Ammon's horn (tissue), 1 donor: Measurements from ENCODE around the gene TMF1.
A peak's percentile ranks its signal among the peaks of the same experiment; 100 is the strongest.

Source experiments
- DNase-seq: peaks from one replicate; pipeline ENCODE4 v3.0.0-alpha.2; 2016; ENCODE audit warnings: low spot score

Gene TMF1

GRCh38 chr3:69051756-69052471, at the start of gene TMF1:
TMF1 (minus strand) TSS chr3:69052333; CDS start chr3:69052086, 247 bp downstream.
- peak; percentile 99 for DNase-seq

- DNase-seq = no peak
Measured at GRCh38 chr3:69099576-69099975, 47.4 kb upstream of the TMF1 start.

- no peak for DNase-seq
Measured at GRCh38 chr3:69097407-69098086, 45.4 kb upstream of the TMF1 start.

- DNase-seq = no peak
Measured at GRCh38 chr3:69096299-69096698, 44.2 kb upstream of the TMF1 start.

- DNase-seq = no peak
Measured at GRCh38 chr3:69095636-69096035, 43.5 kb upstream of the TMF1 start.

- DNase-seq = peak; percentile 56
Measured at GRCh38 chr3:69094467-69095205, 42.5 kb upstream of the TMF1 start.

- DNase-seq = peak; percentile 83
Measured at GRCh38 chr3:69092030-69092516, 39.9 kb upstream of the TMF1 start.

GRCh38 chr3:69091389-69092029, 39.4 kb upstream of the TMF1 start:
- no peak for DNase-seq

- no peak for DNase-seq
Measured at GRCh38 chr3:69090021-69090420, 37.9 kb upstream of the TMF1 start.

- no peak for DNase-seq
Measured at GRCh38 chr3:69088063-69088462, 35.9 kb upstream of the TMF1 start.

- DNase-seq = no peak
Measured at GRCh38 chr3:69087030-69087791, 35.1 kb upstream of the TMF1 start.

- DNase-seq = peak; percentile 87
Measured at GRCh38 chr3:69085833-69086722, 33.9 kb upstream of the TMF1 start.

- peak; percentile 76 for DNase-seq
Measured at GRCh38 chr3:69085168-69085832, 33.2 kb upstream of the TMF1 start.

- peak; percentile 97 for DNase-seq
Measured at GRCh38 chr3:69084326-69085167, 32.4 kb upstream of the TMF1 start, which contains the start of gene ARL6IP5. ARL6IP5 (plus strand) TSS chr3:69084937; CDS start chr3:69085048, 111 bp downstream.

- DNase-seq = peak; percentile 65
Measured at GRCh38 chr3:69082805-69083204, 30.7 kb upstream of the TMF1 start.

GRCh38 chr3:69082361-69082760, 30.2 kb upstream of the TMF1 start:
- DNase-seq = no peak

GRCh38 chr3:69081583-69082262, 29.6 kb upstream of the TMF1 start:
- DNase-seq = no peak

- peak; percentile 97 for DNase-seq
Measured at GRCh38 chr3:69080233-69080920, 28.2 kb upstream of the TMF1 start, which contains the start of gene UBA3. UBA3 (minus strand) TSS chr3:69080365; CDS start chr3:69080353, 12 bp downstream.
